SK-N-SH (cell line): ENCODE data around the gene AQP1. TPM values are rescaled to one million over a fixed set of nuclear protein-coding genes. Genes with fewer than 3 reads are reported as not detected.
A peak's percentile ranks its signal among the peaks of the same experiment; 100 is the strongest.

Experiments used
- CTCF ChIA-PET: fragments of 300-600, 350-600 bp; formaldehyde crosslinking; extraction: SDS; loops from one replicate; lab custom pipeline; 2021; lab: Yijun Ruan, JAX
- POLR2A ChIA-PET: fragments of 350-600 bp; sonication (Branson Sonifier 250); formaldehyde crosslinking; extraction: SDS; loops from one replicate; lab custom pipeline; 2020; ENCODE audit warnings: antibody characterized with exemption, inconsistent platforms; lab: Yijun Ruan, JAX
- DNase-seq: peaks from one replicate; pipeline ENCODE4 v3.0.0; 2012
- H2AFZ ChIP-seq: fragments of 200-600 bp; sonication (generic); 2 replicates; pipeline ENCODE4 v1.8.1; 2016; ENCODE audit warnings: antibody characterized with exemption, mild to moderate bottlenecking, low read depth
- H3F3A ChIP-seq: fragments of 200-600 bp; sonication (generic); replicated peaks from 2 replicates; pipeline ENCODE3; 2016; ENCODE audit warnings: antibody characterized with exemption, mild to moderate bottlenecking; ENCODE audit not compliant: insufficient read depth
- H3K27ac ChIP-seq, 2 experiments: fragments of 200-500 bp in 1 of 2; fragments of 200-600 bp in 1 of 2; sonication (Bioruptor generic) in 1 of 2; sonication (generic), shearing (Covaris generic) in 1 of 2; 2 replicates each; pipeline versions ENCODE4 v1.5.1 to v1.6.1; 2014 to 2016; ENCODE audit warnings: low read depth in 2 of 2, inconsistent platforms in 1 of 2, low read length in 1 of 2, mild to moderate bottlenecking in 1 of 2, mixed read lengths in 1 of 2
- H3K27me3 ChIP-seq: fragments of 200-600 bp; sonication (generic), shearing (Covaris generic); 2 replicates; pipeline ENCODE4 v1.6.1; 2016; ENCODE audit warnings: mixed run types; ENCODE audit not compliant: insufficient read depth
- H3K36me3 ChIP-seq, 2 experiments: fragments of 200-500 bp in 1 of 2; fragments of 200-600 bp in 1 of 2; sonication (Bioruptor generic) in 1 of 2; sonication (generic) in 1 of 2; replicated peaks in 1 of 2; 2 replicates each; pipeline versions ENCODE3 to v1.5.1; 2014 to 2016; ENCODE audit warnings: low read length in 1 of 2, mild to moderate bottlenecking in 1 of 2; ENCODE audit not compliant: insufficient read depth in 2 of 2, control insufficient read depth in 1 of 2
- H3K4me1 ChIP-seq, 2 experiments: fragments of 200-500 bp in 1 of 2; fragments of 200-600 bp in 1 of 2; sonication (Bioruptor generic) in 1 of 2; sonication (generic), shearing (Covaris generic) in 1 of 2; 2 replicates each; pipeline versions ENCODE4 v1.5.1 to v1.6.1; 2014 to 2016; ENCODE audit warnings: low read depth in 1 of 2, low read length in 1 of 2, mixed run types in 1 of 2; ENCODE audit not compliant: insufficient read depth in 2 of 2, control insufficient read depth in 1 of 2
- H3K4me2 ChIP-seq: fragments of 200-600 bp; sonication (generic), shearing (Covaris generic); 2 replicates; pipeline ENCODE4 v1.6.1; 2017; ENCODE audit warnings: mixed run types
- H3K4me3 ChIP-seq, 2 experiments: fragments of 200-500 bp in 1 of 2; fragments of 200-600 bp in 1 of 2; sonication (Bioruptor generic) in 1 of 2; sonication (generic), shearing (Covaris generic) in 1 of 2; 2 replicates each; pipeline versions ENCODE4 v1.5.1 to v1.8.1; 2014 to 2016; ENCODE audit warnings: low read depth in 2 of 2, inconsistent platforms in 1 of 2, low read length in 1 of 2, mild to moderate bottlenecking in 1 of 2, mixed read lengths in 1 of 2, moderate library complexity in 1 of 2
- H3K79me2 ChIP-seq: fragments of 200-600 bp; sonication (generic); 2 replicates; pipeline ENCODE4 v1.8.1; 2017; ENCODE audit warnings: mild to moderate bottlenecking; ENCODE audit not compliant: insufficient read depth
- H3K9ac ChIP-seq: fragments of 200-600 bp; sonication (generic); 2 replicates; pipeline ENCODE4 v1.6.1; 2017; ENCODE audit warnings: mixed run types
- H3K9me2 ChIP-seq: fragments of 200-600 bp; sonication (generic); 2 replicates; pipeline ENCODE4 v1.6.1; 2017; ENCODE audit warnings: mixed run types
- H3K9me3 ChIP-seq: fragments of 200-600 bp; sonication (generic); 2 replicates; pipeline ENCODE4 v1.6.1; 2017; ENCODE audit warnings: mixed run types, mild to moderate bottlenecking, moderate library complexity
- H4K20me1 ChIP-seq: fragments of 200-600 bp; sonication (generic); 2 replicates; pipeline ENCODE4 v1.6.1; 2017; ENCODE audit warnings: mild to moderate bottlenecking, mixed run types; ENCODE audit not compliant: insufficient read depth
- ELF1 ChIP-seq: IDR thresholded peaks from 2 replicates; pipeline ENCODE4 v1.4.0; 2012
- FOXJ3 ChIP-seq: sonication (generic); formaldehyde crosslinking; IDR thresholded peaks from 2 replicates; pipeline ENCODE4 v1.5.1; 2020; ENCODE audit warnings: mild to moderate bottlenecking, missing genetic modification reagents
- FOXM1 ChIP-seq: IDR thresholded peaks from 2 replicates; pipeline ENCODE4 v1.4.0; 2012; ENCODE audit warnings: low read depth, mild to moderate bottlenecking
- JUND ChIP-seq: IDR thresholded peaks from 2 replicates; pipeline ENCODE4 v1.4.0; 2012
- MAX ChIP-seq: IDR thresholded peaks from 2 replicates; pipeline ENCODE4 v1.4.0; 2012; ENCODE audit warnings: low read depth
- MEF2A ChIP-seq: IDR thresholded peaks from 2 replicates; pipeline ENCODE4 v1.4.0; 2012; ENCODE audit warnings: low read depth, borderline replicate concordance
- RCOR1 ChIP-seq: fragments of 150-350 bp; IDR thresholded peaks from 2 replicates; pipeline ENCODE4 v1.6.1; 2017; ENCODE audit warnings: antibody characterized with exemption, low read length
- SIN3A ChIP-seq: IDR thresholded peaks from 2 replicates; pipeline ENCODE4 v1.6.1; 2012; ENCODE audit warnings: low read depth, mild to moderate bottlenecking, low read length, moderate library complexity, borderline replicate concordance
- TAF1 ChIP-seq: IDR thresholded peaks from 2 replicates; pipeline ENCODE4 v1.6.1; 2012; ENCODE audit warnings: low read depth, mild to moderate bottlenecking, low read length, moderate library complexity, borderline replicate concordance
- TCF12 ChIP-seq: IDR thresholded peaks from 2 replicates; pipeline ENCODE4 v1.4.0; 2012
- TEAD4 ChIP-seq: IDR thresholded peaks from 2 replicates; pipeline ENCODE4 v1.4.0; 2012; ENCODE audit warnings: mild to moderate bottlenecking, borderline replicate concordance; ENCODE audit not compliant: insufficient read depth
- YY1 ChIP-seq: IDR thresholded peaks from 2 replicates; pipeline ENCODE4 v1.4.0; 2012; ENCODE audit warnings: low read depth, mild to moderate bottlenecking
- WGBS: methylation state at CpG from one replicate; pipeline ENCODE4 v1.1.6; 2017; ENCODE audit warnings: low lambda C conversion rate; 5-methylcytosine and 5-hydroxymethylcytosine counted together
- polyA plus RNA-seq, 3 experiments: library from polyadenylated mRNA; depleted of rRNA; stranded (reverse); fragments of >200 nt; gene quantifications; 2 replicates each; pipeline ENCODE4 v1.2.3, GENCODE V29; 2012
- TF ChIP-seq, protein P1 (sequence below): IDR thresholded peaks from 2 replicates; pipeline ENCODE4; 2012
- TF ChIP-seq, protein P2 (sequence below): IDR thresholded peaks from 2 replicates; pipeline ENCODE4 v1.6.1; 2012; ENCODE audit warnings: mild to moderate bottlenecking, low read depth, low read length, moderate library complexity

The AQP1 gene
- polyA plus RNA-seq, 1 of the 3 experiments (the other 2 are of a cell fraction) = 1.7 TPM

- POLR2A ChIA-PET = no interaction called here
- no peak overlapping the region for H3K4me2 ChIP-seq
- H3K79me2 ChIP-seq = no peaks in the 10 kb centered on the region
- H3K4me1 ChIP-seq = peaks cover 0 to 28% of the 10 kb centered on the region in 2 experiments; a peak in 1 of 4 replicates
- WGBS = 76% methylated on average over 19 of the region's 26 CpGs
- TF ChIP-seq FOXJ3 = no peak
- no peak for TF ChIP-seq TEAD4
- TF ChIP-seq ELF1 = no peak
- TF ChIP-seq, protein P1, sequence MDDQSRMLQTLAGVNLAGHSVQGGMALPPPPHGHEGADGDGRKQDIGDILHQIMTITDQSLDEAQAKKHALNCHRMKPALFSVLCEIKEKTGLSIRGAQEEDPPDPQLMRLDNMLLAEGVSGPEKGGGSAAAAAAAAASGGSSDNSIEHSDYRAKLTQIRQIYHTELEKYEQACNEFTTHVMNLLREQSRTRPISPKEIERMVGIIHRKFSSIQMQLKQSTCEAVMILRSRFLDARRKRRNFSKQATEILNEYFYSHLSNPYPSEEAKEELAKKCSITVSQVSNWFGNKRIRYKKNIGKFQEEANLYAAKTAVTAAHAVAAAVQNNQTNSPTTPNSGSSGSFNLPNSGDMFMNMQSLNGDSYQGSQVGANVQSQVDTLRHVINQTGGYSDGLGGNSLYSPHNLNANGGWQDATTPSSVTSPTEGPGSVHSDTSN = no peak
- TF ChIP-seq MEF2A = no peak
- TF ChIP-seq SIN3A = no peak
- no peak for TF ChIP-seq JUND
- no peak for TF ChIP-seq TAF1
- TF ChIP-seq FOXM1 = no peak
- TF ChIP-seq RCOR1 = no peak
- TF ChIP-seq TCF12 = no peak
- no peak for TF ChIP-seq YY1
- TF ChIP-seq, protein P2, sequence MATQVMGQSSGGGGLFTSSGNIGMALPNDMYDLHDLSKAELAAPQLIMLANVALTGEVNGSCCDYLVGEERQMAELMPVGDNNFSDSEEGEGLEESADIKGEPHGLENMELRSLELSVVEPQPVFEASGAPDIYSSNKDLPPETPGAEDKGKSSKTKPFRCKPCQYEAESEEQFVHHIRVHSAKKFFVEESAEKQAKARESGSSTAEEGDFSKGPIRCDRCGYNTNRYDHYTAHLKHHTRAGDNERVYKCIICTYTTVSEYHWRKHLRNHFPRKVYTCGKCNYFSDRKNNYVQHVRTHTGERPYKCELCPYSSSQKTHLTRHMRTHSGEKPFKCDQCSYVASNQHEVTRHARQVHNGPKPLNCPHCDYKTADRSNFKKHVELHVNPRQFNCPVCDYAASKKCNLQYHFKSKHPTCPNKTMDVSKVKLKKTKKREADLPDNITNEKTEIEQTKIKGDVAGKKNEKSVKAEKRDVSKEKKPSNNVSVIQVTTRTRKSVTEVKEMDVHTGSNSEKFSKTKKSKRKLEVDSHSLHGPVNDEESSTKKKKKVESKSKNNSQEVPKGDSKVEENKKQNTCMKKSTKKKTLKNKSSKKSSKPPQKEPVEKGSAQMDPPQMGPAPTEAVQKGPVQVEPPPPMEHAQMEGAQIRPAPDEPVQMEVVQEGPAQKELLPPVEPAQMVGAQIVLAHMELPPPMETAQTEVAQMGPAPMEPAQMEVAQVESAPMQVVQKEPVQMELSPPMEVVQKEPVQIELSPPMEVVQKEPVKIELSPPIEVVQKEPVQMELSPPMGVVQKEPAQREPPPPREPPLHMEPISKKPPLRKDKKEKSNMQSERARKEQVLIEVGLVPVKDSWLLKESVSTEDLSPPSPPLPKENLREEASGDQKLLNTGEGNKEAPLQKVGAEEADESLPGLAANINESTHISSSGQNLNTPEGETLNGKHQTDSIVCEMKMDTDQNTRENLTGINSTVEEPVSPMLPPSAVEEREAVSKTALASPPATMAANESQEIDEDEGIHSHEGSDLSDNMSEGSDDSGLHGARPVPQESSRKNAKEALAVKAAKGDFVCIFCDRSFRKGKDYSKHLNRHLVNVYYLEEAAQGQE = no peak
- no peak for TF ChIP-seq MAX
- no peak overlapping the region for H3K4me3 ChIP-seq
- H3K27me3 ChIP-seq = no peaks in the 10 kb centered on the region
- H3F3A ChIP-seq = no peaks in the 10 kb centered on the region
- DNase-seq = peak; percentile 26
- H3K36me3 ChIP-seq = no peaks in the 10 kb centered on the region
- H3K9me2 ChIP-seq = no peaks in the 10 kb centered on the region
- no peaks in the 10 kb centered on the region for H3K9me3 ChIP-seq
- no peak overlapping the region for H3K9ac ChIP-seq
- H4K20me1 ChIP-seq = no peaks in the 10 kb centered on the region
- H3K27ac ChIP-seq = no peak overlapping the region
- H2AFZ ChIP-seq = no peak overlapping the region
- CTCF ChIA-PET = interaction anchor here (0.9 to 9.6 kb wide), 13 partner anchors 11 to 201 kb away, joined by 3 to 103 read pairs (median 4); no protein-coding TSS in a partner anchor
Observed at GRCh38 chr7:30933124-30933974, 21.7 kb downstream of the AQP1 start.
